GM20000 (cell line): ENCODE measurements around the gene DLG2.

Source experiments
- DNase-seq: peaks from one replicate; pipeline ENCODE4 v3.0.0; 2012; ENCODE audit warnings: low spot score
- CTCF ChIP-seq: IDR thresholded peaks from 2 replicates; pipeline ENCODE4 v1.5.1; 2012; ENCODE audit warnings: mild to moderate bottlenecking, control low read depth; ENCODE audit errors: extremely low read depth, missing control alignments

DLG2 gene

GRCh38 chr11:84497981-84498411 lies 1129.1 kb downstream of the DLG2 start:
- TF ChIP-seq CTCF: no peak
- DNase-seq: no peak

GRCh38 chr11:84497181-84497580 lies 1130.0 kb downstream of the DLG2 start:
- TF ChIP-seq CTCF: no peak

GRCh38 chr11:84496122-84496521 lies 1131.0 kb downstream of the DLG2 start:
- DNase-seq: no peak
- TF ChIP-seq CTCF: no peak

More at GRCh38 chr11:84497181-84497580, 1130.0 kb downstream of the DLG2 start:
- DNase-seq: no peak

DNA sequence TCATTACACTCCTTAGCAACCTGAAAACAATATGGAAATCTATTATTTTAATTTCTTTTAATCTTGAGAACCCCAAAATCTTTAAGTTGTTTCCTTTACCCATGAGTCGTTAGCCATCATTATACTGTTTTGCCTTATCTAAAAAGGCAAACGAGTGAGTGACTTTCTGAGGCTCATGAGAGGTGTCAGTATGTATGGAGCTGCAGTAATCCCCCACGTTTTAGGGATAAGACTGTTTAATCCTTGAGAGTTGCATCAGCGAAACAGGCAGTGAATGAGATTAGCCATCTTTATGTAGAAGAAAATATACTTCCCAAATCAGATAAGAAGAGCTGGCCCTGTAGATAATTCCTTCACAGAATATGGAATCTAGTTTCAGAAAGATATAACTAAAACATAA lies 1147.0 kb downstream of the DLG2 start:
- no peak for TF ChIP-seq CTCF
- no peak for DNase-seq

- DNase-seq: no peak
- no peak for TF ChIP-seq CTCF
Measured at GRCh38 chr11:84476581-84476980, 1150.6 kb downstream of the DLG2 start.

- no peak for DNase-seq
- TF ChIP-seq CTCF: no peak
Measured at GRCh38 chr11:84471501-84471900, 1155.6 kb downstream of the DLG2 start.

- no peak for TF ChIP-seq CTCF
- no peak for DNase-seq
Measured at GRCh38 chr11:84468235-84468634, 1158.9 kb downstream of the DLG2 start.

- no peak for DNase-seq
- no peak for TF ChIP-seq CTCF
Measured at GRCh38 chr11:84465040-84465439, 1162.1 kb downstream of the DLG2 start.
